Epithelial cell of proximal tubule (primary cell): ENCODE data around the gene ZNF544. TPM values are rescaled to one million over a fixed set of nuclear protein-coding genes. Genes with fewer than 3 reads are reported as not detected.

Source experiments
- DNase-seq: peaks from one replicate; pipeline ENCODE4 v3.0.0-alpha.2; 2011; ENCODE audit warnings: low read depth
- H3K4me3 ChIP-seq: 2 replicates; pipeline ENCODE4 v1.5.1; 2011; ENCODE audit warnings: low read depth, mild to moderate bottlenecking, low read length
- CTCF ChIP-seq: conservative IDR thresholded peaks from 2 replicates; pipeline ENCODE4 v1.5.1; 2012; ENCODE audit warnings: low read depth, mild to moderate bottlenecking, low read length
- total RNA-seq: library from RNA; depleted of rRNA; stranded (reverse); fragments of >200 nt; gene quantifications from 2 replicates; pipeline ENCODE4 v1.2.3, GENCODE V29; 2015

Gene ZNF544
- total RNA-seq, 1 donor from 2014 or later = 58.9 TPM

- no peak for TF ChIP-seq CTCF
- H3K4me3 ChIP-seq = no peak overlapping the region
- DNase-seq = no peak
Measured at GRCh38 chr19:58311345-58311865, 82.7 kb downstream of the ZNF544 start.

Other genes starting within 250 kb of the ZNF544 start
- gene ZNF606, start 226.1 kb upstream of the ZNF544 start, total RNA-seq = 6.2 and 23.6 TPM in 2 replicates
- gene ZSCAN1, start 194.9 kb upstream of the ZNF544 start, total RNA-seq = 0.22 and 0.69 TPM in 2 replicates
- 1.7 and 3.5 TPM in 2 replicates for gene ZNF135, start 169.6 kb upstream of the ZNF544 start, total RNA-seq
- gene ZSCAN18, start 130.7 kb upstream of the ZNF544 start, total RNA-seq = 23.9 and 40.1 TPM in 2 replicates
- 4.1 and 7.1 TPM in 2 replicates for gene ZNF329, start 78.1 kb upstream of the ZNF544 start, total RNA-seq
- 23.6 and 24.7 TPM in 2 replicates for gene ZNF274, start 45.9 kb upstream of the ZNF544 start, total RNA-seq
- gene ZNF8, start 50.0 kb downstream of the ZNF544 start, total RNA-seq = 4.2 and 4.5 TPM in 2 replicates
- 40.4 and 51.0 TPM in 2 replicates for gene ERVK3-1, start 76.5 kb downstream of the ZNF544 start, total RNA-seq
- gene ZSCAN22, start 98.1 kb downstream of the ZNF544 start, total RNA-seq = 1.3 and 1.9 TPM in 2 replicates
- 2.7 and 20.1 TPM in 2 replicates for gene A1BG, start 124.6 kb downstream of the ZNF544 start, total RNA-seq
- gene ZNF497, start 133.8 kb downstream of the ZNF544 start, total RNA-seq = 0.06 and 0.14 TPM in 2 replicates
- gene ZNF837, start 152.1 kb downstream of the ZNF544 start, total RNA-seq = 2.4 and 11.5 TPM in 2 replicates
- gene RPS5, start 158.4 kb downstream of the ZNF544 start, total RNA-seq = 1,628 and 2,421 TPM in 2 replicates
- not detected in 2 replicates for gene RNF225, start 166.7 kb downstream of the ZNF544 start, total RNA-seq
- gene ZNF584, start 179.7 kb downstream of the ZNF544 start, total RNA-seq = 5.3 and 10.5 TPM in 2 replicates
- 1.8 and 2.4 TPM in 2 replicates for gene ZNF132, start 211.2 kb downstream of the ZNF544 start, total RNA-seq
- 0.98 and 3.8 TPM in 2 replicates for gene ZNF324B, start 222.7 kb downstream of the ZNF544 start, total RNA-seq
- 7.2 and 13.8 TPM in 2 replicates for gene ZNF324, start 238.2 kb downstream of the ZNF544 start, total RNA-seq
- gene ZNF446, start 247.4 kb downstream of the ZNF544 start, total RNA-seq = 8.6 and 9.7 TPM in 2 replicates